Measurements from ENCODE around the gene PALLD. TPM values are rescaled to one million over a fixed set of nuclear protein-coding genes. Genes with fewer than 3 reads are reported as not detected.

PALLD gene
- polyA plus RNA-seq, 1 donor (not counting 4 experiments of a cell fraction or from before 2014, with no cell fraction given), result 136 TPM

GRCh38 chr4:168564023-168564422 is 67.2 kb downstream of the PALLD start:
- Histone ChIP-seq H2AFZ (ENCODE audit: control insufficient read depth, low read length) (no peak overlapping the region), H3K9me3 (ENCODE audit: control insufficient read depth, low read depth, low read length) (no peaks in the 10 kb centered on the region), H3K9me1 (ENCODE audit: control insufficient read depth, extremely low read depth, insufficient read depth, low read length) (no peaks in the 10 kb centered on the region), H3K79me2 (ENCODE audit: control insufficient read depth, insufficient read depth, low read length) (no peaks in the 10 kb centered on the region), H3K4me2 (ENCODE audit: control insufficient read depth, extremely low read depth, insufficient read depth, low read depth, low read length) (no peak overlapping the region), H4K20me1 (ENCODE audit: control insufficient read depth, extremely low read depth, insufficient read depth, low read length) (no peaks in the 10 kb centered on the region), H3K4me3 (ENCODE audit: control insufficient read depth in 2 of 3, extremely low read depth in 1 of 3, insufficient read depth in 2 of 3, low read depth in 1 of 3, low read length in 3 of 3) (no peak overlapping the region), H3K27me3 (ENCODE audit: control insufficient read depth, extremely low read depth, insufficient read depth, low read length) (no peaks in the 10 kb centered on the region), H3K9ac (ENCODE audit: control insufficient read depth, extremely low read depth, insufficient read depth, low read length) (no peak overlapping the region), H3K4me1 (ENCODE audit: control insufficient read depth, extremely low read depth, insufficient read depth, low read length) (peaks cover 28% of the 10 kb centered on the region), H3K36me3 (ENCODE audit: control insufficient read depth in 2 of 2, extremely low read depth in 1 of 2, insufficient read depth in 2 of 2, low read length in 2 of 2) (no peaks in the 10 kb centered on the region), H3K27ac (ENCODE audit: control insufficient read depth, insufficient read depth, low read length) (no peak overlapping the region)
- DNase-seq (ENCODE audit: low read depth, low spot score), result no peak
- dilution Hi-C loops (cut with MboI; ENCODE audit: extremely low pct_ligation_motif_present, low sequenced_read_pairs), result no loop called here
- FAIRE-seq, result no peak
- no peak for TF ChIP-seq CTCF (optimal IDR thresholded peaks at IDR 0.05 in 1 of 3, IDR thresholded peaks at IDR 0.05 in 1 of 3, conservative IDR thresholded peaks at IDR 0.05 in 1 of 3; ENCODE audit: extremely low read depth in 1 of 3, insufficient read depth in 2 of 3, low read length in 3 of 3)

GRCh38 chr4:168565130-168565529 is 68.3 kb downstream of the PALLD start:
- FAIRE-seq, result peak; percentile 44
- Histone ChIP-seq H2AFZ (ENCODE audit: control insufficient read depth, low read length) (no peak overlapping the region), H4K20me1 (ENCODE audit: control insufficient read depth, extremely low read depth, insufficient read depth, low read length) (no peaks in the 10 kb centered on the region), H3K36me3 (ENCODE audit: control insufficient read depth in 2 of 2, extremely low read depth in 1 of 2, insufficient read depth in 2 of 2, low read length in 2 of 2) (no peaks in the 10 kb centered on the region), H3K27me3 (ENCODE audit: control insufficient read depth, extremely low read depth, insufficient read depth, low read length) (no peaks in the 10 kb centered on the region), H3K9me3 (ENCODE audit: control insufficient read depth, low read depth, low read length) (no peaks in the 10 kb centered on the region), H3K9me1 (ENCODE audit: control insufficient read depth, extremely low read depth, insufficient read depth, low read length) (no peaks in the 10 kb centered on the region), H3K27ac (ENCODE audit: control insufficient read depth, insufficient read depth, low read length) (no peak overlapping the region), H3K4me2 (ENCODE audit: control insufficient read depth, extremely low read depth, insufficient read depth, low read depth, low read length) (no peak overlapping the region), H3K4me3 (ENCODE audit: control insufficient read depth in 2 of 3, extremely low read depth in 1 of 3, insufficient read depth in 2 of 3, low read depth in 1 of 3, low read length in 3 of 3) (no peak overlapping the region), H3K4me1 (ENCODE audit: control insufficient read depth, extremely low read depth, insufficient read depth, low read length) (peaks cover 34% of the 10 kb centered on the region), H3K79me2 (ENCODE audit: control insufficient read depth, insufficient read depth, low read length) (no peaks in the 10 kb centered on the region), H3K9ac (ENCODE audit: control insufficient read depth, extremely low read depth, insufficient read depth, low read length) (no peak overlapping the region)
- no peak for TF ChIP-seq EZH2 (IDR thresholded peaks at IDR 0.05; ENCODE audit: low read length)
- TF ChIP-seq CTCF (optimal IDR thresholded peaks at IDR 0.05 in 1 of 3, IDR thresholded peaks at IDR 0.05 in 1 of 3, conservative IDR thresholded peaks at IDR 0.05 in 1 of 3; ENCODE audit: extremely low read depth in 1 of 3, insufficient read depth in 2 of 3, low read length in 3 of 3), result no peak
- dilution Hi-C loops (cut with MboI; ENCODE audit: extremely low pct_ligation_motif_present, low sequenced_read_pairs), result no loop called here
- DNase-seq (ENCODE audit: low read depth, low spot score), result no peak

Data from keratinocyte (primary cell).